Astrocyte of the cerebellum (primary cell): ENCODE results near the gene YTHDC2.
"Not testable (repeated sequence)": the region's sequence is repeated elsewhere in the genome, so short reads cannot be mapped to it uniquely, and the experiment has no call there.

ENCODE experiments used
- DNase-seq: peaks from one replicate; pipeline ENCODE4 v3.0.0-alpha.2; 2011; ENCODE audit warnings: low read depth
- H3K4me3 ChIP-seq: 2 replicates; pipeline ENCODE4 v1.5.1; 2011; ENCODE audit warnings: mild to moderate bottlenecking, low read depth, low read length, moderate library complexity
- in situ Hi-C: cut with HindIII; loops from 2 replicates; pipeline ENCODE4 v1.10.0; 2017; ENCODE audit warnings: low sequenced_read_pairs
- TF ChIP-seq, protein P1 (sequence below): IDR thresholded peaks from 2 replicates; pipeline ENCODE4 v1.5.1; 2012; ENCODE audit warnings: low read length, low read depth, moderate library complexity, mild to moderate bottlenecking; ENCODE audit errors: missing control alignments

YTHDC2 gene

DNA sequence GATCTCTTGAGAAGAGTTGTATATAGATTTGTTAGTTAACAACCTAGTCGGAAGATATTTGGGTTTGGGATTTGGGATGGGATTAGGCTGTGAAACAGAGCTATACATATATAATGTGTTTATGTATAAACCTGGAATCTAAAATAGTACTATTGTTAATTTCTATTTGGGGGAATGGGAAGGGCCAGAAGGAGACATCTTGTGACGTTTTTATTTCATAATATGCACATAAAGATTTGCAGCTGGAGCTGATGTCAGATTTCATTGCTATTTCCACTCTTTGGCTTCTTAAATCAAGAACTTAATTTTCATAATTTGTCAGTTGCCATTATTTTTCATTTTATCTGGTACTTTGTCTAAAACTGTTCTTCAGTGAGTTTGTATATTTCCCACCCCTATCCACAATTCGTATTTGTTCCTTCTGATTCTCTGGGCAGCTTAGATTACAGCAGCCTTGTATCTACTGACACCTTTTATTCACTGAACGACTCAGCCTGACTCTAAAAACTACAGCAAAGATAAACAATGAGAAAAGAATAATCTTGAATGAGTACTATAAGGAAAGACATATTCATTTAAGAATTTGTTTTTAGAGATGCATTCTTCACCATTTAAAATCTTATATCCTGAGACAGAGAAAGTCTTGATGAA is 86.9 kb downstream of the YTHDC2 start:
- in situ Hi-C loops, result no loop called here
- TF ChIP-seq, protein P1, sequence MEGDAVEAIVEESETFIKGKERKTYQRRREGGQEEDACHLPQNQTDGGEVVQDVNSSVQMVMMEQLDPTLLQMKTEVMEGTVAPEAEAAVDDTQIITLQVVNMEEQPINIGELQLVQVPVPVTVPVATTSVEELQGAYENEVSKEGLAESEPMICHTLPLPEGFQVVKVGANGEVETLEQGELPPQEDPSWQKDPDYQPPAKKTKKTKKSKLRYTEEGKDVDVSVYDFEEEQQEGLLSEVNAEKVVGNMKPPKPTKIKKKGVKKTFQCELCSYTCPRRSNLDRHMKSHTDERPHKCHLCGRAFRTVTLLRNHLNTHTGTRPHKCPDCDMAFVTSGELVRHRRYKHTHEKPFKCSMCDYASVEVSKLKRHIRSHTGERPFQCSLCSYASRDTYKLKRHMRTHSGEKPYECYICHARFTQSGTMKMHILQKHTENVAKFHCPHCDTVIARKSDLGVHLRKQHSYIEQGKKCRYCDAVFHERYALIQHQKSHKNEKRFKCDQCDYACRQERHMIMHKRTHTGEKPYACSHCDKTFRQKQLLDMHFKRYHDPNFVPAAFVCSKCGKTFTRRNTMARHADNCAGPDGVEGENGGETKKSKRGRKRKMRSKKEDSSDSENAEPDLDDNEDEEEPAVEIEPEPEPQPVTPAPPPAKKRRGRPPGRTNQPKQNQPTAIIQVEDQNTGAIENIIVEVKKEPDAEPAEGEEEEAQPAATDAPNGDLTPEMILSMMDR, result no peak
- H3K4me3 ChIP-seq, result no peak overlapping the region
- DNase-seq, result no peak

DNA sequence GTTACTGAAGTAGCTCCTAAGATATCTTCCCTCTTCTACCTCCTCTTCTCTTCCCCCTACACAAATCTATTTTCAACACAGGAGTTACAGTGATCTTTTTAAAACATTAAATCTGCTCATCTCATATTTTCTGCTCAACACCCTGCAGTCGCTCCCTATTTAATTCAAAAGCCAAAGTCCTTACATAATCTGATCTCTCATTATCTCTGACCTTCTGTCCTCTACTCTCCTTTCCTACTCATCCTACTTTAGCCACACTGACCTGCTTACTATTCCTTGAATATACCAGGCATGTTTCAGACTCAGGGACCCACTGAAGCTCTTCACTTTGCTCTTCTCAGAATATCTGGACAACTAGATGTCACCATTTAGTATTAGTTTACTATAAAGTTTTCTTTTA is 87.9 kb downstream of the YTHDC2 start:
- DNase-seq, result no peak
- no peak overlapping the region for H3K4me3 ChIP-seq
- in situ Hi-C loops, result no loop called here
- TF ChIP-seq, protein P1, result no peak

- H3K4me3 ChIP-seq, DNase-seq, in situ Hi-C loops: not testable (repeated sequence)
These were observed 89.8 kb downstream of the YTHDC2 start for GRCh38 chr5:113603246-113603645.

DNA sequence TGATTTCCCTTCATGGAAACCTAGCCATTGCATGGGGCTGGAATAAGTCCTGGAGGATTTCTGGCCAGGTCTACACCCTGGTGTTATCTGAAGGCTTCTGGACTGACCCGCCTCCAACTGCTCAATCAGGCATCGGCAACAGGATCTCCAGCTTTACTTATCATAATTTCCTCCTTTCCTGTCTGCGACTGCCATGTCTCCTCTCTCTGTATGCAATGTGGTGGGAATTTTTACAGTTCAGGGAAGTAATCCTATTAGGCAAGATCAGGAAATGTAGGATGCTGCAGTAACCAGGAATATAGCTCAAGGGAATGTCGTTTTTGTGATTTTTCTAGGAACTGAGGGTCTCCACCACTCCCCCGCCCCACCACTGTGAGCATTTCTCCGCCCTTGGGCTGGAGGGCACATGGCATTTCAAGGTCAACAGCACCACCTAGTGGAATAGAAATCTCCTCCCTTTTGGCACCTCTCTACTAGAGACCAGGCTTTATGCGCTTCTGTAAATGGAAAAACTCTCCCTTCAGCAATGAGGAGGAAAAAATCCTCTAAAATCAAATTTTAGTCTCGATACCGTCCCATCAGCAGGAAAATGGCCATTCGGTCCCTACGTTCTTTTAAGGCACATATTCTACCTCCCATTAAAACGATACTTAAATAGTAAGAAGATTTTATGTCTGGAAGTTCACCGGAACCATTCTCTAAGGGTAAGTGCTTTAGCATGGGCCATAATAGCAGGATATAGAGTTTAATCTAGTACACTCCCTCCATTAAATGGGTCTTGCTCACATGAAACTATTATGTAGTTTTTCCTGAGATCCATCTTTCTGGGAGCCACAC is 93.0 kb downstream of the YTHDC2 start:
- in situ Hi-C loops, result no loop called here
- TF ChIP-seq, protein P1, result peak; percentile 69
- H3K4me3 ChIP-seq, result no peak overlapping the region
- DNase-seq, result peak; percentile 24

GRCh38 chr5:113607361-113607760 is 93.9 kb downstream of the YTHDC2 start:
- in situ Hi-C loops, result no loop called here
- H3K4me3 ChIP-seq, result no peak overlapping the region
- TF ChIP-seq, protein P1, result no peak
- DNase-seq, result no peak

- no peak overlapping the region for H3K4me3 ChIP-seq
- in situ Hi-C loops, result no loop called here
- TF ChIP-seq, protein P1, result no peak
- no peak for DNase-seq
These were observed 94.7 kb downstream of the YTHDC2 start for GRCh38 chr5:113608113-113608596.

DNA sequence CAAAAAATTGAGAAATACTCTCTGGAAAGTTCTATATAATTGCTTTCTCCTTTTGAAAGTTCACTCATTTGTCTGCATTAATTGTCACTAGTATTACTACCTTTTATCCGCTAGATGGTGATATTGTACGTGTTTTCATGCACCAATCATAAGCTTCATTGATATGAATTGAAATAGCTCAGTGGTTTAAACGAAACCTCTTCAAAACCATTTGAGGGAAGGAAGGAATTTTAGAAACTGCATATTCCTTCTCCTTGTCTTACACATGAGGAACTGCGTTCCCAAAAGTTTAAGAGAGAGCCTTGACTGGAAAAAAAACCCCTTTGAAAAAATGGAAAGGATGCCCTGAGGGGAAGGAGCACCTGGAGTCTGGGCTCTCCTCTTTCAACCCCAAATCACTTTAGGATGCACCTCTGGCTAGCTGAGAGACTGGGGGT is 98.6 kb downstream of the YTHDC2 start:
- TF ChIP-seq, protein P1, result peak; percentile 25
- DNase-seq, result peak; percentile 4
- in situ Hi-C loops, result no loop called here
- no peak overlapping the region for H3K4me3 ChIP-seq
